Dermis microvascular lymphatic vessel endothelial cell (primary cell): ENCODE measurements around the gene CD53. TPM values are rescaled to one million over a fixed set of nuclear protein-coding genes. Genes with fewer than 3 reads are reported as not detected.
"Not testable (repeated sequence)": the region's sequence is repeated elsewhere in the genome, so short reads cannot be mapped to it uniquely, and the experiment has no call there.

Experiments used
- DNase-seq, 2 donors: peaks; one replicate each; pipeline versions ENCODE4 v3.0.0 to v3.0.0-alpha.2; 2010; ENCODE audit warnings: low read depth in 2 of 2
- total RNA-seq: library from RNA; depleted of rRNA; stranded (reverse); fragments of >200 nt; gene quantifications from 2 replicates; pipeline ENCODE4 v1.2.1, GENCODE V29; 2014

Gene CD53, protein sequence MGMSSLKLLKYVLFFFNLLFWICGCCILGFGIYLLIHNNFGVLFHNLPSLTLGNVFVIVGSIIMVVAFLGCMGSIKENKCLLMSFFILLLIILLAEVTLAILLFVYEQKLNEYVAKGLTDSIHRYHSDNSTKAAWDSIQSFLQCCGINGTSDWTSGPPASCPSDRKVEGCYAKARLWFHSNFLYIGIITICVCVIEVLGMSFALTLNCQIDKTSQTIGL
- not detected in 2 replicates for total RNA-seq

DNA sequence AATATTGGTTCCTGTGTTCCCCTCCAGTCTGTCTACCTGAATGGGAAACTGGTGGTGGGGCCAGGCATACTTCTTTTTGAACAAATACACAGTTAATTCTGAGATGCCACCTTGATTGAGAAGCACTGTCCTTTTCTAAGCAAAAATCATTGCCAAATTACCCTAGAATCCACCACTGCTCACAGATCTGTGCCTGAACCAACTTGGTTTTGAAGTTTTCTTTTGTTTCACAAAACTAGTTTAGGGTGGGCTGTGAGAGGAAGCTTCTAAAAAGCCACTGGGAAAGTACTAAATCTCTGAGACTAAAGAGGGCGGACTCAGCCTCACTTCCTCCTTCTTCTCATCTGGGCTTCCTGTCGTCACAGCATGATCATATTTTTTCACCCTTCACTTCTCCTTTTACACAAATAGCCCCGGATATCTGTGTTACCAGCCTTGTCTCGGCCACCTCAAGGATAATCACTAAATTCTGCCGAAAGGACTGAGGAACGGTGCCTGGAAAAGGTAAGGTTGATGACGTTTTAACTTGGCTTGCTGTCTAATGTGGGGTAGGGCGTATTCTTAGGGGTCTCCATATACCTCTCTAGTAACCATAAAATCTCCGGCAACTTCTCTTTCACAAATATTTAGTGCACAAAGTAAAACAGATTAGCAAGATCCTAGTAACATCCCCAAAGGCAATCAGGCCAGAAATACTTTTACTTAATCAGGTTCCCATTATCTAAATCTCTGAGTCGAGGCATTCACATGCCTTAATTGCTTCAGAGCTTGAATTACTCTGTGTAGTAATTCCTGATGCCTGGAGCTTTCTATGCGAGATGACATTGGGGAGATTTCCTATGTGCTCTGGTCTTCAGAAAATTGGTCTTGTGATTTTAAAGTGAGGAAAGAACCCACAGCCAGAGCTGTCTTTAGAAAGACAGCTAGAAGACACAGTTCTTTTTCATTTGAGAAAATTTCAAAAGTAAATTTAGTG is at the start of gene CD53:
Gene CD53 (plus strand): TSS at position 404 of the 976 bp plus-strand sequence. CDS start 18,261 bp downstream, outside the sequence.
- no peak for DNase-seq

DNA sequence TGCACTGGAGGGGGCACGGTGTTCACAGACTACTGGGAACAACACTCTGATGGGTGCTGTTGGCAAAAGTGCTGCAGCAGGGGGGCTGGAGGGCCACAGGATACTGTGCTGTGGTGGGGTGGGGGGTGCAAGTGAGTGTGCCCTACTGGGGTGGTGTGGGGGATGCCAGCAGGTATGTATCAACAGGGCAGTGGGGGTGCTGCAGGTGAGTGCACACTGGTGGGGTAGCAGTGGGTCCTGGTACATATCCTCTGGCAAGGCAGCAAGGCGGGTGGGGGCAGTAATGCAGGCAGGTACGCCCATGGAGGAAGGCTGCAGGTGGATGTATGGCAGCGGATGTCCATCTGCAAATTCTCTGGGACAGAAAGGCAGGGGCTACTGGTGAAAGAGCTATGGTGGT is 48.8 kb upstream of the CD53 start:
- no peak for DNase-seq

DNA sequence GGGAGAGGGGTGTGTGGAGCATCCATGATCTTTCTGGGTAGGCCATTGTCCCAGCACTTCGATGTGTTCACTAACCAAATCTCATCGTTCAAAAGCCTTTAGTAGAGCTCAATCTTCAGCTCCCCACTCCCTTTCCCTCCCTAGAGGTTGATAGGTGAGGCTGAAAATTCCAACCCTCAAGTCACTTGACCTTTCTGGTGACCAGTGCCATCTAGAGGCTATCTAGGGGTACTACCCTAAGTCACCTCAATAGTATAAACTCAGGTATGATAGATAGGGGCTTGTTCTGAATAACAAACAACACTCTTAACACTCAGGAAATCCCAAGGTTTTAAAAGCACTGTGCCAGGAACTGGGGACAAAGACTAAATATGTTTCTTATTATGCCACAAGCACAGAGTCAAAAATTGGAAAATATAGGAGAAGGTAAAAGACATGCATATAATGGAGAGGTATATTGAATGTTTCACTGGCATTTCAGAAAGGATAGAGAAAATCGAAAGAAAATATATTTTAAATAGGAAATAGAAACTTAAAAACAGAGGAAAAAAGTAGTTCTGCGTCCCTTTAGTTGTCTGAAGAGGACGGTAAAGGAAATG is 42.9 kb upstream of the CD53 start:
- DNase-seq = peak; percentile 5 to 26

DNA sequence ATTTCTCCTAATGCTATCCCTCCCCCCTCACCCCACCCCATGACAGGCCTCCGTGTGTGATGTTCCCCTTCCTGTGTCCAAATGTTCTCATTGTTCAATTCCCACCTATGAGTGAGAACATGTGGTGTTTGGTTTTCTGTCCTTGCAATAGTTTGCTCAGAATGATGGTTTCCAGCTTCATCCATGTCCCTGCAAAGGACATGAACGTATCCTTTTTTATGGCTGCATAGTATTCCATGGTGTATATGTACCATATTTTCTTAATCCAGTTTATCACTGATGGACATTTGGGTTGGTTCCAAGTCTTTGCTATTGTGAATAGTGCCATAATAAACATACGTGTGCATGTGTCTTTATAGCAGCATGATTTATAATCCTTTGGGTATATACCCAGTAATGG is 39.2 kb upstream of the CD53 start:
- DNase-seq = not testable (repeated sequence)

DNA sequence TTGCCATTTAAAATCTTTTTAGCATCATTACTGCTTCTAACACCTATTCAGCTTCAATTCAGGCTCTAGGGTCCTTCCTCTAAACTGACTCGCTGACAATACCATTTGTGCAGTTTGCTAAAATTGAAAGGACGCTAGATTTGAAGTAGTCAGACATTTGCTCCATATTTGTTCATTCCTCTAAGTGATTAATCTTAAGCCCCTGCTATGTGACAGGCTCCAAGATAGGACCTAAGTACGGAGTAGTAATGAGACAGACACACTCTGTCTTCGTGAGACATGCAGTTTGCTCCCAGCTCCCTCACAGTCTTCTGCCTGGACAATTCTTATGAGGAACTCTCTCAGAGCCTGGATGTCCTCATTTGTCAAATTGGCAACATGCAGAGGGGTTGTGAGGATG is 26.1 kb upstream of the CD53 start:
- DNase-seq = no peak

DNA sequence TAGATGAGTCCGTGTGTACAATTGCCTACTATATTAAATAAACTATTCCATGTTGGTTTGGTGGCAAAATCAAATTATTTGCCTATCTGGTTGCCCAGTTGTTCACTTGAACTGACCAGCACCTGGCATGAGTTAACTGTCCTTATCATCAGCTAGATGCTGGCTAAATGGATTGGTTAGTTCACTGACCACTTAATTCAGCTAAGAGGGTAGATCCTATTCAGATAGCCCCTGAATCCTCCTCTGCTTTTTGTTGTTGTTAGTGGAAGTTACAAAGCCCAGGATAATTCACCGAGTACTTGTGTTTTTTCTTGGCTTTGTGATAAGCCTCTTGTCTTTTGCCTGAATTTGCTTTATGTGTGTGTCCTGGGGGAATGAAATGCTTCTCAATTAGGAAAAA is 22.8 kb upstream of the CD53 start:
- no peak for DNase-seq

DNA sequence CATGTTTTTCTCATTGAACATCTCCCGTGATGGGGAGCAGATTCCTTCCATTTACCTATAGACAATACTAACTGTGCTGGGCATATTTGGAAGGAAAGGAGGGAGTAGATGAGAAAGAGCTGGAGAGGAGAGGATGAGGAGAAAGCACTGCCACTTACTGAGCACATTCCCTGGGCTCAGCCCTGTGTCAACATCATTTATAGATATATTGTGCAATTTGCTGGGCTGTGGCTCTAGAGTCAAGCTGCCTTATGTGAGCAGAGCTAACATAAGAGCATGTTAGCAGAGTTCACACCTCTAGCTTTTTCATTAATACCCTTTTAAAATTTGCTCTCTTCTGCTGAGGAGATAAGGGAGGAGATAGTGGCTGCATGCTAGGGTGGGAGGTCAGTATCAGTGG is 22.3 kb upstream of the CD53 start:
- no peak for DNase-seq

DNA sequence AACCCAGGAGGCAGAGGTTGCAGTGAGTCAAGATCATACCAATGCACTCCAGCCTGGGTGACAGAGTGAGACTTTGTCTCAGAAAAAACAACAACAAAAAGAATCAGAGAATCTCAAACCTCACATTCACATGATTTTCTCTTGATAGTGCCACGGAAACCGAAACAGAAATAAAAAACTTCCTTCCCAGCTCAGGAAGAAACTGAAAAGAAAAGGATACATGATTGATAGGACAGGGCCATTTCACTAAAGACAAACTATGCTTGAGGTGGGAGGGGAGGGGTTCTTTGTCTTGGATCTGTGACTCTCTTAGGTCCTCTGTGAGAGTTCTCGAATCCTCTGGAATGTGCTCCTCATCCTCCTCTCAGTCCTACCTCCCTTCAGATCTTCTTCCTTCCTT is 19.8 kb upstream of the CD53 start:
- DNase-seq = no peak

DNA sequence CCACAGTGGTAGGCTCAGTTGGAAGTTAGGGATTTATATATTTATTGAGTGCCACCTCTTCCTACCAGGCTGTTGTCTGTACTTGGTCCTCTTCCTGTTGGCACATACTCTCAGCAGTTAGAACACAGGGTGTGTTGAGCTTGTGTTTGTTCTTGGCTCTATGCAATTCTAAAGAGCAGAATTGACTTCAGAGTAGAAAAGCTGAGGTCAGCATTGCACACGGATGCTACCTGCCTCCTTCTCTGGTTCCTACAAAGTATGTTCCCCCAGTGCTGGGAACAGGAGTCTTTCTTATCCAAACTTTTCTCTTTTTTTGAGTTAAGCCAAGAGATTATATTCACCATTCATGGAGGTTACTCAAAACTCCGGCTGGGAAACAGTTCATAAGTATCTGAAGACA is 16.5 kb upstream of the CD53 start:
- DNase-seq = no peak

DNA sequence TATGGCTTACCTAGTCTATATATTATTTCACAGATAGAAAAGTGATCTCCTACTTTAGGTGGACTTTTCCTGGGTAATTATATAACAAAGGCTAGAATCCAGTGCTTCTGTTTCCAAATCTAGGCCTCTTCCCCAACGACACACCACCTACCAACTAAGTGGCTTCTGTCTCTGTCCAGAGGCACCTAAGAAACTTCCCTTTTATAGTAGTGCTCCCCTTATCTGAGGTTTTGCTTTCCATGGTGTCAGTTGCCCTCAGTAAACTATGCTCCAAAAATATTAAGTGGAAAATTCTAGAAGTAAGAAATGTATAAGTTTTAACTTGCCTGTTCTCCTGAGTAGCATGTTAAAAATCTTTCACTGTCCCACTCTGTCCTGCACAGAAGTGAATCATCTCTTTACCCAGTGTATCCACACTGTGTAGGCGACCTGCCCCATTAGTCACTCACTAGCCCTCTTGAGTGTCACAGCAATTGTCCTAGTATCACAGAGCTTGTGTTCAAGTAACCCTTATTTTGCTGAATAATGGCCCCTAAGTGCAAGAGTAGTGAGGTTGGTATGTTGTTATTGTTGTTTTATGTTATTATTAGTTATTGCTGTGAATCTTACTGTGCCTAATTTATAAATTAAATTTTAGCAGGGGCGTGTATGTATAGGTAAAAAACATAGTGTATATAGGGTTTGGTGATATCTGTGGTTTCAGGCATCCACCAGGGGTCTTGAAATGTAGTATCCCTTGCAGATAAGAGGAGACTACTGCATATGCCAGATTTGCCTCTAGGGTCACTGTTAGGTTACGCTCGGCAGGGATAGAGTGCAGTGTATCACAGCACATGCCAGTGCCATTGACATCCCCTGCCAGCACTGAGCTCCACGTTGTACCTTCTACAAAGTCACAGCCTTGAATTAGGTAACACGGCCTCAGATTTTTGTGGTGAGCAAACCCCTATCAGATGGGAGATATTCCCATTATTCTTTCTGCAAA is 14.7 kb upstream of the CD53 start:
- DNase-seq = no peak

DNA sequence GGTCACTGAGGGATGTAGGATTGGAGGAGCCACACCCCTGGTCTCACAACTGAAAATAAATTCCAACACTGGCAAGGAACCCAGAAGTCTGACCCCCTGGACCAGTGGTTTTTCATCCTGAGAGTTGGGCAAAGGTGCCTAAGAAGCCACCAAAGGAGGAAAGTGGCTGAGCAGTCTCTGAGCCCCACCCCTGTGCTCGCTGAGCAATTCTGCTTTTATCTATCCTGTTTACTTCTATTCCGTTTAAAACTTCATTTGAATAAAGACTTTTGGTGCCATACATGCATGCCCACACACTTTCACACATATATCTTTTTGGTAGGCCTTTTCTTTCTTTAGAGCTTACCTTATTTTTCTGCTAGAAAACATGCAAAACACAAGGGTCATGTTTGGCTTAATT is 13.9 kb upstream of the CD53 start:
- DNase-seq = no peak

DNA sequence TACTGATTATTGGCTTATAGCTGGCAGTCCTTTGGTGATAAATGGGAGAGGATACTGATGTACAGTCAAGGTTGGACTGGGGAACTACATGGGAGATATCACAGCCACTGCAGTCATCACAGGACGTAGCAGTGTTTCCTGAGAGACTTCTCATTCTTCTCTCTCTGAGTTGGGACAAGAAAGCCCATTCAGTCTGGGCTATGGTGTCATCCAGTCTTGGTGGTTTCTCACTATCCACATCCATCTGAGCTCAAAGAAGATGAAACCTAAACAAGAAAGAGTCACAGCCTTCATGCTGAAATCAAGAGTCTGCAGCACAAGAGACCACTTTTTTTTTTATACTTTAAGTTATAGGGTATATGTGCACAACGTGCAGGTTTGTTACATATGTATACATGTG is 12.8 kb upstream of the CD53 start:
- no peak for DNase-seq

DNA sequence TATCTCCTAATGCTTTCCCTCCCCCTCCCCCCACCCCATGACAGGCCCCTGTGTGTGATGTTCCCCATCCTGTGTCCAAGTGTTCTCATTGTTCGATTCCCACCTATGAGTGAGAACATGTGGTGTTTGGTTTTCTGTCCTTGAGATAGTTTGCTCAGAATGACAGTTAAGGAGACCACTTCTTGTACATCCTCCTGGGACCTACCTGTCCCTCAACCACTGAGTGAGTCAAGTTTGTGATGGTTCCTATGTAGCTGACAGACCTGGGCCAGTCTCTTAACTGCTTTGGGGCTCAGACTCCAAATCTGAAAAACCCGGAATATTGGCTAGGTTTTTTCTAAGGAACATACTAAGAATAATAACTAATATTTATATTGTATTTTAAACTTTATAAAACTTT is 12.3 kb upstream of the CD53 start:
- not testable (repeated sequence) for DNase-seq

DNA sequence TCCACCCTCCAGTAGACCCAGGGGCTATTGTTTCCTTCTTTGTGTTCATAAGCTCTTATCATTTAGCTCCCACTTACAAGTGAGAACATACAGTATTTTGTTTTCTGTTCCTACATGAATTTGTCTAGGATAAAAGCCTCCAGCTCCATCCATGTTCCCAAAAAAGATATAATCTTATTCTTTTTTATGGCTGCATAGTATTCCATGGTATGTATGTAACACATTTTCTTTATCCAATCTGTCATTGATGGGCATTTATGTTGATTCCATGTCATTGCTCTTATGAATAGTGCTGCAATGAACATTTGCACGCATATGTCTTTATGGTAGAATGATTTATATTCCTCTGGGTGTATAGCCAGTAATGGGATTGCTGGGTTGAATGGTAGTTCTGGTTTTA is 11.0 kb upstream of the CD53 start:
- DNase-seq = not testable (repeated sequence)

DNA sequence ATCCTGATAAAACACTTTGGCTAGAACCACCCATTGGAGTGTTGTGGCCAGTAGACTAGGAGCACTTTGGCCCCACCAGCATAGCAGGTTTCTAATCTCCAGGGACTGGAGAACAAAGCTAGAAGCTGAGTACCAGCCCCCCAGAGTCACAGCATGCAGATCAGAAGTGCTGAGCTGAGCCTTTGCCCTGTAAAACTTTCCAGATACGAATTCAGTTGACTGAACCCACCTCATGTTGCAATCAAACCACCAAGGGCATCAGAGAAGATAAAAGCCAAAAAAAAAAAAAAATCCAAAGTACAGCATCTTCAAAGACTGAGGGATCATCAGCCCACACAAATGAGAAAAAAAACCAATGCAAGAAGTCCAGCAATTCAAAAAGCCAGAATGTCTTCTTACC is 8.7 kb upstream of the CD53 start:
- DNase-seq = no peak

DNA sequence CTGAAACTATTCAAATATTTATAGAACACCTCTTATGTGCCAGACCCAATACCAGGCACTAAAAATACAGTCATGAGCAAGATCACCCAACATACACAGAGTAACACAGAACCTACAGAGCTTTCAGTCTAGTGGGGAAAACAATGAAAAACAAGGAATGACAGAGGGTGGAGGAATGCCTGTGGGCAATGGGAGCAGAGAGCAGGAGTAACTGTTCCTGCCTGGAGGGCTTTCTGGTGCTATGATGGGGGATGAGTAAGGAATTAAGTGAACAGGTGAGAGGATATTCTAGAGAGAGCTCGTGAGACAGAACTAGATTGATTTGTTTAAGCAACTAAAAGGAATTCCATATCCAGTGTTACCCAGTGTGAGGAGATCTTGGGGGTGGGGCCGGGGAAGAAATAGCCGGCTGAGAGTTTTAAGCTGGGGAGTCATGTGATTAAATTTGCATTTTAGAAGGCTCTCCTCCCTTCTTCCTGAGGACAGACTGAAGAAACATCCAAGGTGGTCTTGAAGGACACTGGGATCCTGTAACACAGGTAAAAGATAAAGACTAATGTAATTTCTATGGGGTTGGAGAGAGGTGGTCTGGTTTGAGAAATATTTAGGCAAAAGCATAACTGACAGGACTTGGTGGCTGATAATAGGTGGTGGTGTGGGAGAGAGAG is 2.1 kb upstream of the CD53 start:
- no peak for DNase-seq

DNA sequence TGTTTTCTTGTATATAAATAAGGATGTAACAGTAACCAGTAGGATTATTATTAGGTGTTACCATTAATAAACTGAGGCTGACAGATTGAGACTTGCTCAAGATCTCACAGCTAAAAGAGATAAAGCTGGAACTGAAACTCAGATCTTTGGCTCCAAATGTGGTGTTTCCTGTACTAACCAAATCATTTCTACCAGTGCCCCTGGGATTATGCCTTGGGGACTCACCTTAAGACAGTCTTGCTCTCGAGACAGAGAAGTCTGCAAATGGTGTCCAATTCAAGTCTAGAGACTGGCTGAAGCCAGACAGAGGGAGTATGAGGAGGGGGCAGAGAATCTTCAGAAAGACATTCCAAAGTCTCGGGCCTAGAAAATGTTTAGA is 593 bp upstream of the CD53 start:
- DNase-seq = no peak

DNA sequence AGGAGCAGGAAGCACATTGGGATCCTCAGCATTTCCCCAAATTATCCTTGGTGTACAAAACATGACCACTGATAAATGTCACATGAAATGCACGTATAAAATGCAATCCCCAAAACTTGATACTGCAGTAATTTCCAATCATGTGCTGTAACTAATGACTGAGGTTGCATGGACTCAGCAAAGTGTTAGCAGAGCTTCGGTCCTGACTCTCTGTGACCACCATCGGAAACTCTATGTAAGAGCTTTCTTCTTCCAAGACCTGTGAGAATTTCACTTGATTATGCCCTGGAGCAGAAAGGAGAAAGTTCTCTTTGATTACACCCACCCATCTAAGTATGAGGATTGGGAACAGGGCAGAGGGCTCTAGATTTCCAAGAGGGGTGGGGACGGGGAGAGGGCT is 908 bp downstream of the CD53 start:
- DNase-seq = no peak

DNA sequence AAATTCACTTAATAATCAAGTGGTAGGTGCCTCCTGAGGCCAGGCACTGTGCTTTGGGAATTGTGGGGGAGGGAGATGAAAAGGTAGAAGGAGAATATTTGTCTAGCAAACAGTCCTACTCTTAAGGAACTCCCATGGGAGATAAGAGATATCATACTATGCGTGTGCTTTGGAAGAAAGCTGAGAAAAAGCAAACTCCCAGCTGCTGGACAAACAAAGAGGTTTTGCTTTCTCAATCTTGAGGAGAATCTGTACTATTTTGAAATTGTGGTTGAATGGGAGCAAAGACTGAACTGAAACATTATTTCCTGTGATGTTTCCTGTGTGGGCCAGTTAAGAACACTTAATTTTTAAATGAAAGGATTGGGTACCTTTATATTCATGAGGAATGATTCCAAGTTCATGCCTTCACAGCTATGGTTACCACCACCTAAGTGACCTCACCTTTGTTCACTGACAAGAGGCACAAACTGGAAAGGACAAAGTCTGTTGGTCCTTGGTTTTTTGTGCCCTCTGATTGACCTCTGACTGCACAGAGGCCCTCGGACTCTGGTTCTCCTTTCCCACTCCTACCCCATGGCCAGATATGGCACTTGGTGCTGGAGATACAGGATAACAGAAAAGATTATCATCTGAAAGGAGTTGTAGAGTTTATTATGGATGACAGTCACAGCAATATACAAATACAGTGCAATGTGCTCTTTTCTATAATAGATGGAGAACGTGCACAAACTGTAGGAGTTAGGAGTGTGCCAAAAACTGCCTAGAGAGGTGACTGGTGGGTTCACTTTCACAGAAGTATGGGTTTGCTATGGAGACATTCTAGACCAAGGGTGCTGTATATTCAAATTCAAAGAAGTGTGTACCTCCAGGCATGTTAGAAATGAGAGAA is 1.6 kb downstream of the CD53 start:
- no peak for DNase-seq

DNA sequence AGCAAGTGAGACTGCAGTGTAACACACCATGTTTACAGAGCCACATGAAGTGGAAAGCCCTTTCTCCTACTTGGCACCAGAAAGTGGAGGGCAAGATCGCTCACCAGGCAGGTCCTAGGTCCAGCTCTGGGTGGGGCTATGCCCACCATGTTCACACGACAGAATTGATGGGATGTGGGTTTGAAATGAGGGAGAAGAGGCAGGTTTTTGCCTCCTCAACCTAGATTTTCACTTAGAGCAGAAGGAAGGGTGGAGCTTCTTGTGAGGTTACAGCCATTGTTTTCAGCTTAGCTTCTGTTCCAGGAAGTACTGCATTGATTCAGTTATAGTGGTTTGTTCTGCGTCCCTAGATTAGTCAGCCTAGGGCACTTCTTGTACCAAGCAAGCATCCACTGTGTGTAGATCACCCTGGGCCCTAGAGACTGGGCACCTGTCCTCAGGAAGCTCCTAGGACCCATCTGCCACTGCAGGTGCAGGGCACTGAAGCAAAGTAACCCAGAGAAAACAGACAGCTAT is 2.3 kb downstream of the CD53 start:
- no peak for DNase-seq
